Parathyroid adenoma (tissue), 2 donors: Measurements from ENCODE around the gene USP14.

Source experiments
- H2AFZ ChIP-seq: fragments of 300-600 bp; sonication (generic); one replicate; pipeline ENCODE4 v1.7.0; 2017; ENCODE audit warnings: antibody characterized with exemption, mild to moderate bottlenecking
- H3K27ac ChIP-seq: fragments of 300-600 bp; sonication (generic); one replicate; pipeline ENCODE4 v1.7.0; 2017
- H3K27me3 ChIP-seq: fragments of 300-600 bp; sonication (generic); one replicate; pipeline ENCODE4 v1.7.0; 2017; ENCODE audit warnings: low read length; ENCODE audit not compliant: control insufficient read depth, insufficient read depth
- H3K36me3 ChIP-seq: fragments of 300-600 bp; sonication (generic); one replicate; pipeline ENCODE4 v1.7.0; 2017; ENCODE audit warnings: low read length; ENCODE audit not compliant: control insufficient read depth, insufficient read depth
- H3K4me1 ChIP-seq: fragments of 300-600 bp; sonication (generic); one replicate; pipeline ENCODE4 v1.7.0; 2017; ENCODE audit warnings: control low read depth
- H3K4me2 ChIP-seq: fragments of 300-600 bp; sonication (generic); one replicate; pipeline ENCODE4 v1.7.0; 2017; ENCODE audit warnings: low read length
- H3K4me3 ChIP-seq: fragments of 300-600 bp; sonication (generic); one replicate; pipeline ENCODE4 v1.7.0; 2017; ENCODE audit warnings: low read depth, low read length
- H3K79me2 ChIP-seq: fragments of 300-600 bp; sonication (generic); one replicate; pipeline ENCODE4 v1.7.0; 2017; ENCODE audit warnings: control low read depth
- H3K9ac ChIP-seq: fragments of 300-600 bp; sonication (generic); one replicate; pipeline ENCODE4 v1.7.0; 2017; ENCODE audit warnings: mild to moderate bottlenecking
- H3K9me3 ChIP-seq: fragments of 300-600 bp; sonication (generic); one replicate; pipeline ENCODE4 v1.7.0; 2017; ENCODE audit warnings: low read length; ENCODE audit not compliant: control insufficient read depth
- CTCF ChIP-seq: fragments of 300-600 bp; sonication (generic); IDR thresholded peaks from one replicate; pipeline ENCODE4 v1.7.0; 2017; ENCODE audit warnings: antibody characterized with exemption, mild to moderate bottlenecking
- donor health status: primary hyperparathyroidism.

Gene USP14

DNA sequence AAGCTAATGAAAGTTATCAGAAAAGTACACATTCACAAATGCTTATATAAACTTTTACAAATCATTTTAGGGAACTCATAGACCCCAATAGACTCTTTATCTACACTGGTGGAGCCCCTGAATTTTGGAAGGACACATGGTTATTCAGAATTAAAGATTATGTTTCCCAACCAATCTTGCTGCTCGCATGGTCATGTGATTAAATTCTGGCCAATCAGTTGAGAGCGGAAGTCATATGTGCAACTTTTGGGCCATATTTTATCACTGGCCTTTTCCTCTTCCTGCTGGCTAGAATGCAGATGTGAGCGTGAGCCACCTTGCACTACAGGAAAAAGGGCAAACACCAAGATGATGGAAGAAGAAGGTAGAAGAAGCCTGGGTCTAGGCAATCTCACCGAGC, 89.7 kb downstream of the USP14 start:
- H3K79me2 ChIP-seq, result no peaks in the 10 kb centered on the region
- TF ChIP-seq CTCF, result no peak
- no peak overlapping the region for H3K9ac ChIP-seq
- no peak overlapping the region for H2AFZ ChIP-seq
- H3K27ac ChIP-seq, result no peak overlapping the region
- no peaks in the 10 kb centered on the region for H3K36me3 ChIP-seq
- no peak overlapping the region for H3K4me2 ChIP-seq
- no peaks in the 10 kb centered on the region for H3K27me3 ChIP-seq
- no peak overlapping the region for H3K4me3 ChIP-seq
- no peaks in the 10 kb centered on the region for H3K9me3 ChIP-seq
- no peaks in the 10 kb centered on the region for H3K4me1 ChIP-seq

DNA sequence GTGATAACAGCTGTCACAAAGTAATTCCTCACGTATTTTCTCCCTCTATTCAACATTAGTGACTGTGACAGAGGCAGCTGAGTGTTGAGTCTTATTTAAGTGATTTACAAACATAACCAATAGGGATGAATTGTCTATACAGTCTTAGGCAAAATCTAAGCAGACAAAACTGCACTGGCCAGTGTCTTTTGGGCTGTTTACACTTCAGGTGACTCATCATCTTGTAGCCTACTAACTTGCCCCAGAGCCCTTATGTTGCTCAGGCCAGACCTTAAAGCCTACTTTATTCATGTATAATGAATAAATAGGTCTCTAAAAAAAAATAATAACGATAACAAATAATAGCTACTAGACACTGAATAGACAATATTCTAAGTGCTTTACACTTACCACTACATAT, 92.3 kb downstream of the USP14 start:
- Histone ChIP-seq H3K4me2 (no peak overlapping the region), H3K27me3 (no peaks in the 10 kb centered on the region), H3K4me1 (no peaks in the 10 kb centered on the region), H3K79me2 (no peaks in the 10 kb centered on the region), H3K9me3 (no peaks in the 10 kb centered on the region), H3K9ac (no peak overlapping the region), H3K4me3 (no peak overlapping the region), H3K36me3 (no peaks in the 10 kb centered on the region), H3K27ac (no peak overlapping the region), H2AFZ (no peak overlapping the region)
- no peak for TF ChIP-seq CTCF

- no peak for TF ChIP-seq CTCF
- H3K9me3 ChIP-seq, result no peaks in the 10 kb centered on the region
- H3K27ac ChIP-seq, result no peak overlapping the region
- H3K79me2 ChIP-seq, result no peaks in the 10 kb centered on the region
- H3K9ac ChIP-seq, result no peak overlapping the region
- H3K4me1 ChIP-seq, result no peaks in the 10 kb centered on the region
- no peak overlapping the region for H2AFZ ChIP-seq
- H3K4me3 ChIP-seq, result no peak overlapping the region
- H3K27me3 ChIP-seq, result no peaks in the 10 kb centered on the region
- no peak overlapping the region for H3K4me2 ChIP-seq
- no peaks in the 10 kb centered on the region for H3K36me3 ChIP-seq
These were observed 93.2 kb downstream of the USP14 start for GRCh38 chr18:251572-251971.

- H3K27me3 ChIP-seq, result no peaks in the 10 kb centered on the region
- H3K4me1 ChIP-seq, result no peaks in the 10 kb centered on the region
- H3K9me3 ChIP-seq, result no peaks in the 10 kb centered on the region
- no peak overlapping the region for H3K4me3 ChIP-seq
- no peak for TF ChIP-seq CTCF
- H3K36me3 ChIP-seq, result no peaks in the 10 kb centered on the region
- H3K4me2 ChIP-seq, result no peak overlapping the region
- H3K79me2 ChIP-seq, result no peaks in the 10 kb centered on the region
- no peak overlapping the region for H2AFZ ChIP-seq
- no peak overlapping the region for H3K9ac ChIP-seq
- no peak overlapping the region for H3K27ac ChIP-seq
These were observed 94.8 kb downstream of the USP14 start for GRCh38 chr18:253121-253520.

GRCh38 chr18:255171-255570, 96.8 kb downstream of the USP14 start:
- Histone ChIP-seq H3K4me3 (no peak overlapping the region), H3K9ac (no peak overlapping the region), H3K27me3 (no peaks in the 10 kb centered on the region), H3K79me2 (no peaks in the 10 kb centered on the region), H3K4me2 (no peak overlapping the region), H3K36me3 (no peaks in the 10 kb centered on the region), H3K4me1 (no peaks in the 10 kb centered on the region), H3K27ac (no peak overlapping the region), H2AFZ (no peak overlapping the region), H3K9me3 (no peaks in the 10 kb centered on the region)
- TF ChIP-seq CTCF, result no peak
